Natural killer cell (primary cell): ENCODE results near the gene SNAPC1. TPM values are rescaled to one million over a fixed set of nuclear protein-coding genes. Genes with fewer than 3 reads are reported as not detected.
A peak's percentile ranks its signal among the peaks of the same experiment; 100 is the strongest.

ENCODE experiments used
- ATAC-seq, 3 donors: fragments of 150-1000 bp in 2 of 3; fragments of 200-7000 bp in 1 of 3; cut with Tn5 transposase; 1 replicate in 1 of 3; 2 replicates in 2 of 3; pipeline ENCODE4 v1.10.0; 2021; ENCODE audit warnings: mild to moderate bottlenecking in 2 of 3, moderate library complexity in 2 of 3
- DNase-seq, 2 donors: peaks; one replicate each; pipeline versions ENCODE4 v3.0.0 to v3.0.0-alpha.2; 2013 to 2021; ENCODE audit warnings: mixed read lengths in 1 of 2
- H3K27ac ChIP-seq: one replicate; pipeline ENCODE4 v1.5.1; 2013; ENCODE audit warnings: mild to moderate bottlenecking, low read length
- H3K27me3 ChIP-seq: one replicate; pipeline ENCODE4 v1.6.1; 2013; ENCODE audit warnings: low read length; ENCODE audit not compliant: control insufficient read depth, insufficient read depth
- H3K36me3 ChIP-seq: one replicate; pipeline ENCODE4 v1.6.1; 2013; ENCODE audit warnings: low read length; ENCODE audit not compliant: control insufficient read depth, insufficient read depth
- H3K4me1 ChIP-seq: one replicate; pipeline ENCODE4 v1.6.1; 2013; ENCODE audit warnings: low read length; ENCODE audit not compliant: control insufficient read depth, insufficient read depth
- H3K4me3 ChIP-seq: one replicate; pipeline ENCODE4 v1.5.1; 2013; ENCODE audit warnings: low read length
- H3K9me3 ChIP-seq: one replicate; pipeline ENCODE4 v1.6.1; 2013; ENCODE audit warnings: low read length; ENCODE audit not compliant: control insufficient read depth, insufficient read depth
- H3K27ac Mint-ChIP-seq, 2 donors: one replicate each; pipeline ENCODE4 v1.8.0; 2022; ENCODE audit warnings: mild to moderate bottlenecking in 2 of 2, mixed read lengths in 2 of 2, moderate library complexity in 1 of 2
- H3K27me3 Mint-ChIP-seq, 2 donors: one replicate each; pipeline ENCODE4 v1.8.0; 2022; ENCODE audit warnings: low read depth in 2 of 2, mixed read lengths in 2 of 2
- H3K36me3 Mint-ChIP-seq: one replicate; pipeline ENCODE4 v1.8.0; 2022; ENCODE audit warnings: mixed read lengths
- H3K4me1 Mint-ChIP-seq, 2 donors: one replicate each; pipeline ENCODE4 v1.8.0; 2022; ENCODE audit warnings: mixed read lengths in 2 of 2
- H3K4me3 Mint-ChIP-seq: one replicate; pipeline ENCODE4 v1.8.0; 2022; ENCODE audit warnings: mild to moderate bottlenecking, moderate library complexity, mixed read lengths
- H3K9me3 Mint-ChIP-seq, 2 donors: one replicate each; pipeline ENCODE4 v1.8.0; 2022; ENCODE audit warnings: mixed read lengths in 2 of 2
- WGBS: methylation state at CpG from one replicate; pipeline ENCODE4 v1.1.7; 2013; ENCODE audit warnings: missing lambda C conversion rate; ENCODE audit not compliant: insufficient coverage; 5-methylcytosine and 5-hydroxymethylcytosine counted together
- intact Hi-C: fragments of 100-400 bp; cut with micrococcal nuclease; formaldehyde crosslinking; loops from one replicate; pipeline ENCODE4 v1.14.2; 2022
- total RNA-seq, 4 donors: library from RNA; stranded (reverse); fragments of 120-200 nt in 1 of 4; gene quantifications; one replicate each; pipeline versions ENCODE4 v1.2.3 to v1.2.4, GENCODE V29; 2013 to 2022
- TF ChIP-seq, protein P1 (sequence below): fragments of 200-600 bp; IDR thresholded peaks from one replicate; pipeline ENCODE4 v1.8.0; 2022; ENCODE audit warnings: antibody characterized with exemption

The SNAPC1 gene
- total RNA-seq, 3 donors from 2014 or later (not counting 1 experiment from before 2014, with no cell fraction given): 2.2 to 2.4 (median 2.2) TPM

DNA sequence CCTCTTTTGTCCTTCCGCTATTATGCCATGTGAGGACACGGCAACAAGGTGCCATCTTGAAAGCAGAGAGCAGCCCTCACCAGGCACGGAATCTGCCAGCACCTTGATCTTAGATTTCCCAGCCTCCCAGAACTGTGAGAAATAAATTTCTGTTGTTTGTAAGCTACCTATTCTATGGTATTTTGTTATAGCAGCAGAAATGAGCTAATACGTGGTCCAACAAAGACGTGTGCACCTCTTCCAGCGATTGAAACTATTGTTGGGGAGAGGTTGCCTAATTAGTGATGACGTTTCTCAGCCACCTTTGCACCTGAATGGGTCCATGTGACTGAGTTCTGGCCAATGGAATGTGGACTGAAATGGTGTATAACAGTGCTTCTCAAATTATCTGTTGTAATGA, 2.3 kb upstream of the SNAPC1 start:
- Mint-ChIP-seq H3K36me3 (no peaks in the 10 kb centered on the region), H3K4me3 (no peak overlapping the region), H3K27me3 (peaks cover 19 to 23% of the 10 kb centered on the region in 2 donors), H3K4me1 (peaks cover 25 to 32% of the 10 kb centered on the region in 2 donors), H3K9me3 (no peaks in the 10 kb centered on the region), H3K27ac (no peak overlapping the region)
- TF ChIP-seq, protein P1, sequence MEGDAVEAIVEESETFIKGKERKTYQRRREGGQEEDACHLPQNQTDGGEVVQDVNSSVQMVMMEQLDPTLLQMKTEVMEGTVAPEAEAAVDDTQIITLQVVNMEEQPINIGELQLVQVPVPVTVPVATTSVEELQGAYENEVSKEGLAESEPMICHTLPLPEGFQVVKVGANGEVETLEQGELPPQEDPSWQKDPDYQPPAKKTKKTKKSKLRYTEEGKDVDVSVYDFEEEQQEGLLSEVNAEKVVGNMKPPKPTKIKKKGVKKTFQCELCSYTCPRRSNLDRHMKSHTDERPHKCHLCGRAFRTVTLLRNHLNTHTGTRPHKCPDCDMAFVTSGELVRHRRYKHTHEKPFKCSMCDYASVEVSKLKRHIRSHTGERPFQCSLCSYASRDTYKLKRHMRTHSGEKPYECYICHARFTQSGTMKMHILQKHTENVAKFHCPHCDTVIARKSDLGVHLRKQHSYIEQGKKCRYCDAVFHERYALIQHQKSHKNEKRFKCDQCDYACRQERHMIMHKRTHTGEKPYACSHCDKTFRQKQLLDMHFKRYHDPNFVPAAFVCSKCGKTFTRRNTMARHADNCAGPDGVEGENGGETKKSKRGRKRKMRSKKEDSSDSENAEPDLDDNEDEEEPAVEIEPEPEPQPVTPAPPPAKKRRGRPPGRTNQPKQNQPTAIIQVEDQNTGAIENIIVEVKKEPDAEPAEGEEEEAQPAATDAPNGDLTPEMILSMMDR: no peak
- 98% methylated on average over 7 of the region's 7 CpGs for WGBS
- ATAC-seq (no peak), DNase-seq (no peak)
- H3K4me1 ChIP-seq: peaks cover 18% of the 10 kb centered on the region
- no peak overlapping the region for H3K4me3 ChIP-seq
- no peaks in the 10 kb centered on the region for H3K27me3 ChIP-seq
- H3K36me3 ChIP-seq: no peaks in the 10 kb centered on the region
- intact Hi-C loops: loop anchor here (5.0 kb wide), 1 partner anchor 1513 kb away; the partner anchor contains the start of gene PPM1A
- no peaks in the 10 kb centered on the region for H3K9me3 ChIP-seq
- H3K27ac ChIP-seq: no peak overlapping the region

DNA sequence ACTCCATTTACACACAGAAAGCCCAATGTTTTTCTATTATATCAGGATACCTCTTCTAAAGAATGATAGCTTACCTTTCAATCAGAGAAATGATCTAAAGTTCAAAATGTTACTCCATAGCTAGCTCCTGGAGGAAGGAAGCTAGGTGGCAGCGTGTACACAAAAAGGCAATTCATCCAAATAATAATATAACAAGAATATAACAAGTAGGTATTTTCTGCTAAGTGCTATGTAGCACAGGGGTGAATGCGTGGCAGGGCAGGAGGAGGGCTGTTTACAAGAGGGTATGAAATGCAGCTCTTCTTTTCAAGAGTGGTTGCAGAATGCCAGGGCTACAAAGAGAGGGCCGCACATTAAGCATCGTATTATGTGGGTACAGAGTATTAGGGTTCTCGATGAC, 663 bp upstream of the SNAPC1 start:
- H3K27ac Mint-ChIP-seq: peak overlapping the region; percentile 96 to 97
- ATAC-seq (peak; percentile 4 to 8 (median 4)), DNase-seq (no peak)
- H3K9me3 Mint-ChIP-seq: no peaks in the 10 kb centered on the region
- peak overlapping the region; percentile 97 for H3K4me3 Mint-ChIP-seq
- TF ChIP-seq, protein P1: no peak
- Histone ChIP-seq H3K27me3 (no peaks in the 10 kb centered on the region), H3K4me1 (peaks cover 18% of the 10 kb centered on the region), H3K9me3 (no peaks in the 10 kb centered on the region), H3K4me3 (peak overlapping the region; percentile 29), H3K27ac (peak overlapping the region; percentile 96), H3K36me3 (no peaks in the 10 kb centered on the region)
- H3K36me3 Mint-ChIP-seq: no peaks in the 10 kb centered on the region
- peaks cover 25 to 37% of the 10 kb centered on the region in 2 donors for H3K4me1 Mint-ChIP-seq
- H3K27me3 Mint-ChIP-seq: peaks cover 9 to 13% of the 10 kb centered on the region in 2 donors
- WGBS: 63% methylated on average over 4 of the region's 5 CpGs
- intact Hi-C loops: loop anchor here (5.0 kb wide), 1 partner anchor 1514 kb away; the partner anchor contains the start of gene PPM1A

DNA sequence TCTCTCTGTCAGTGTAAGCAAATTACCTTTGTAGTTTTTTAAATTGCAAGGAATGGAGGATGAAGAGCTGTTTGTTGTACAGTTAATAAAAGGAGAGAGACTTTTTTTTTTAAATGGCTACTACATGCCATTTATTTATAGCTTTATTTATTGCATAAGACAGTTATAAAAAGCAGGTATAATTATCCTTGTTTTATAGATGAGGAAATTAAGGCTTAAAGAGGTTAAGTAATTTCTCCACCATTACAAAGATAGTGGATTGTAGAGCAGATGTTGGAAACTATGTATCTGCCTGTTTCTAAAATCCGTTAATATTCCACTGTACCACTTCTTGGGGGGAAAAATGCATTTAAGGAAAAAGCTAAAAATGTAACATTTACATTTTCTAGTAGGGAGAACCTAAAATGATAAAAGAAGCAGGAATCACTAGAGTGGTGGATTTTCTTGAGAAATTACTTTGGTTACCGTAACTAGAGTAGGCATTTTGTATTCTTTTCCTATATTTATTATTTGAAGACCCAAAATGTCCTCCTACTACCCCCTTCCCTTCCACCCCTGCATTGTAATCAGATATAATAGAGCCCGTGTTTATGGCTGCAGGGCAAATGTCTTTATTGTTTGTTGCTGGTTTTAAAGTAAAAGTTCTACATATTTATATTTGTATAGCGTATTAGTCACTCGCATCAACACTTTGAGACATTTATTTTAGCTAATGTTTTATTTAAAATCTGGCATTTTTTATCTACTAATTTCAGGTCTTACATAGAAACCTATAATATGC, 2.3 kb downstream of the SNAPC1 start:
- no peaks in the 10 kb centered on the region for H3K27me3 Mint-ChIP-seq
- peak overlapping the region in 1 of 2 donors; percentile 96 for H3K27ac Mint-ChIP-seq
- WGBS: no CpG with 5 or more reads among the region's 5 CpGs
- TF ChIP-seq, protein P1: no peak
- H3K9me3 Mint-ChIP-seq: no peaks in the 10 kb centered on the region
- no peaks in the 10 kb centered on the region for H3K36me3 Mint-ChIP-seq
- H3K4me1 Mint-ChIP-seq: peaks cover 25 to 37% of the 10 kb centered on the region in 2 donors
- no peak overlapping the region for H3K4me3 Mint-ChIP-seq
- peaks cover 6% of the 10 kb centered on the region for H3K36me3 ChIP-seq
- ATAC-seq (no peak), DNase-seq (no peak)
- no peaks in the 10 kb centered on the region for H3K9me3 ChIP-seq
- peaks cover 18% of the 10 kb centered on the region for H3K4me1 ChIP-seq
- H3K4me3 ChIP-seq: no peak overlapping the region
- intact Hi-C loops: loop anchor here (5.0 kb wide), 1 partner anchor 1517 kb away; the partner anchor contains the start of gene PPM1A
- H3K27ac ChIP-seq: no peak overlapping the region
- no peaks in the 10 kb centered on the region for H3K27me3 ChIP-seq
